Testis (tissue), 3 donors: ENCODE data around the gene TULP4. TPM values are rescaled to one million over a fixed set of nuclear protein-coding genes. Genes with fewer than 3 reads are reported as not detected.

ENCODE experiments used
- DNase-seq: peaks from one replicate; pipeline ENCODE4 v3.0.0-alpha.2; 2019
- H3K27ac ChIP-seq, 2 donors: fragments of 200-600 bp; sonication (generic); one replicate each; pipeline ENCODE4 v1.5.1; 2019
- H3K27me3 ChIP-seq: fragments of 200-600 bp; sonication (generic); one replicate; pipeline ENCODE4 v1.5.1; 2019
- H3K36me3 ChIP-seq: fragments of 200-600 bp; sonication (generic); one replicate; pipeline ENCODE4 v1.5.1; 2017; ENCODE audit warnings: low read depth; ENCODE audit errors: missing control alignments
- H3K4me1 ChIP-seq: fragments of 200-600 bp; sonication (generic); one replicate; pipeline ENCODE4 v1.5.1; 2019
- H3K4me3 ChIP-seq, 2 donors: fragments of 200-600 bp; sonication (generic); one replicate each; pipeline ENCODE4 v1.5.1; 2017 to 2019
- H3K9me3 ChIP-seq: fragments of 200-600 bp; sonication (generic); one replicate; pipeline ENCODE4 v1.5.1; 2017
- POLR2A ChIP-seq: fragments of 450-650 bp; IDR thresholded peaks from one replicate; pipeline ENCODE4 v1.6.1; 2017; ENCODE audit warnings: antibody characterized with exemption, mild to moderate bottlenecking, moderate library complexity
- WGBS, 2 donors: methylation state at CpG; one replicate each; pipeline ENCODE4 v1.1.5; 2018; 5-methylcytosine and 5-hydroxymethylcytosine counted together
- intact Hi-C: fragments of 100-400 bp; cut with DNase I; formaldehyde crosslinking; loops from one replicate; pipeline ENCODE4 v1.15.1; 2023; ENCODE audit warnings: low total_unique reads
- polyA plus RNA-seq: library from polyadenylated mRNA; stranded (reverse); fragments of 350-450 nt; fragmentation: Illumina TruSeq; extraction: RNeasy Lipid Tissue Mini Kit (QIAGEN cat#74804); gene quantifications from one replicate; pipeline ENCODE4 v1.2.3, GENCODE V29; 2014; ENCODE audit warnings: low read depth, low replicate concordance; ENCODE audit not compliant: insufficient read depth
- total RNA-seq, 2 donors: library from RNA; depleted of rRNA; stranded (reverse); fragments of >200 nt; gene quantifications; one replicate each; pipeline ENCODE4 v1.2.3, GENCODE V29; 2016
- TF ChIP-seq, protein P1 (sequence below), 3 experiments: fragments of 450-650 bp in 2 of 3; fragments of 200-600 bp in 1 of 3; sonication (generic) in 1 of 3; IDR thresholded peaks; one replicate each; pipeline ENCODE4 v1.5.1; 2016 to 2019; ENCODE audit warnings: antibody characterized with exemption in 3 of 3, mild to moderate bottlenecking in 2 of 3, moderate library complexity in 1 of 3

The TULP4 gene
- total and polyA plus RNA-seq, 3 donors from 2014 or later: 18.0 to 211 (median 116) TPM

DNA sequence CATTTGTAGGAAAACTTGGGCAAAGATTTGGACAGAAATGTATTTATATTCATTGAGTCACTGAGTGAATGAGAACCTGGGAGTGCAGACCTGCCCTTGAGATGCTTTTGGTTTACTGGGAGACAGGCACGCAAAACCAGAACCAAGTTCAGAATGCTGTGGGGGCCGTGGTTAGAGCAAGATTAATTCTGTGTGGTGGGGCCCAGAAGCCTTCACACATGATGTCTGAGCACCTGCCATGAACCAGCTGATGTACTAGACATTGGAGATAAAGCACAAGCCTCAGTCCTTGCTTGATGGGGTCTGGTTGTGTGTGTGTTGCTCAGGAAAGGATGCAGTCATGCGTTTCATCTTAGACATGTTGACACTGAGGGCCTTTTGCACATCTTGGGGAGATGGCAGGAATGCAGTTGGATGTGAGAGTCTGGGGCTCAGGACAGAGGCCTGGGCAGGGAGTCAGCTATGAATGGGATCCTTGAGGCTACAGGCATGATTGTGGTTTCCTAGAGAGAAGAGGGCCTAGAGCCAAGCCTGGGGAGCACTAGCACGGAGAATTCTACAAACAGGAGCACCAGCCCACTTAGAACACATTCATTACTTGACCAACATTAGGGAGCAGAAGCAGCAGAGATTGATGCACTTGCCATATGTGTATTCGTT lies 133.3 kb downstream of the TULP4 start:
- TF ChIP-seq, protein P1, sequence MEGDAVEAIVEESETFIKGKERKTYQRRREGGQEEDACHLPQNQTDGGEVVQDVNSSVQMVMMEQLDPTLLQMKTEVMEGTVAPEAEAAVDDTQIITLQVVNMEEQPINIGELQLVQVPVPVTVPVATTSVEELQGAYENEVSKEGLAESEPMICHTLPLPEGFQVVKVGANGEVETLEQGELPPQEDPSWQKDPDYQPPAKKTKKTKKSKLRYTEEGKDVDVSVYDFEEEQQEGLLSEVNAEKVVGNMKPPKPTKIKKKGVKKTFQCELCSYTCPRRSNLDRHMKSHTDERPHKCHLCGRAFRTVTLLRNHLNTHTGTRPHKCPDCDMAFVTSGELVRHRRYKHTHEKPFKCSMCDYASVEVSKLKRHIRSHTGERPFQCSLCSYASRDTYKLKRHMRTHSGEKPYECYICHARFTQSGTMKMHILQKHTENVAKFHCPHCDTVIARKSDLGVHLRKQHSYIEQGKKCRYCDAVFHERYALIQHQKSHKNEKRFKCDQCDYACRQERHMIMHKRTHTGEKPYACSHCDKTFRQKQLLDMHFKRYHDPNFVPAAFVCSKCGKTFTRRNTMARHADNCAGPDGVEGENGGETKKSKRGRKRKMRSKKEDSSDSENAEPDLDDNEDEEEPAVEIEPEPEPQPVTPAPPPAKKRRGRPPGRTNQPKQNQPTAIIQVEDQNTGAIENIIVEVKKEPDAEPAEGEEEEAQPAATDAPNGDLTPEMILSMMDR (IDR thresholded peaks at IDR 0.05): no peak
- TF ChIP-seq POLR2A: no peak
- 83 to 94% methylated on average over 5 of the region's 5 CpGs for WGBS, 2 donors
- Histone ChIP-seq H3K27me3 (no peaks in the 10 kb centered on the region), H3K4me1 (peaks cover 10% of the 10 kb centered on the region), H3K36me3 (no peaks in the 10 kb centered on the region), H3K4me3 (no peak overlapping the region), H3K27ac (no peak overlapping the region), H3K9me3 (no peaks in the 10 kb centered on the region)
- no peak for DNase-seq
- intact Hi-C loops: no loop called here

DNA sequence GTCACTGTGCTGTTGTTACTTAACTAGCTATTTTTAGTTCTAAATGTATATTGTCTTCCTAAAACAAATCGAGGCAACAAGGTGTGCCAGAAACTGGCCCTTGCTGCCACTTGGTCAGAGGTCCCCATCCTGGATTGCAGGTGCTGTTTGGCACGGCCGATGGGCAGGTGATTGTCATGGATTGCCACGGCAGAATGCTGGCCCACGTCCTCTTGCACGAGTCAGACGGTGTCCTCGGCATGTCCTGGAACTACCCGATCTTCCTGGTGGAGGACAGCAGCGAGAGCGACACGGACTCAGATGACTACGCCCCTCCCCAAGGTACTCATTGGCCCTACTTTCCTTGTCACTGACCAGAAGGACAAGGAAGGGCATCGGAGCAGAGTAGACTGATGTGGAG lies 136.6 kb downstream of the TULP4 start:
- TF ChIP-seq POLR2A: no peak
- TF ChIP-seq, protein P1 (IDR thresholded peaks at IDR 0.05): no peak
- Histone ChIP-seq H3K27me3 (no peaks in the 10 kb centered on the region), H3K4me1 (no peaks in the 10 kb centered on the region), H3K9me3 (no peaks in the 10 kb centered on the region), H3K36me3 (no peaks in the 10 kb centered on the region), H3K27ac (no peak overlapping the region), H3K4me3 (no peak overlapping the region)
- WGBS, 2 donors: 94 to 95% methylated on average over 7 to 14 of the region's 14 CpGs
- no peak for DNase-seq
- intact Hi-C loops: no loop called here

DNA sequence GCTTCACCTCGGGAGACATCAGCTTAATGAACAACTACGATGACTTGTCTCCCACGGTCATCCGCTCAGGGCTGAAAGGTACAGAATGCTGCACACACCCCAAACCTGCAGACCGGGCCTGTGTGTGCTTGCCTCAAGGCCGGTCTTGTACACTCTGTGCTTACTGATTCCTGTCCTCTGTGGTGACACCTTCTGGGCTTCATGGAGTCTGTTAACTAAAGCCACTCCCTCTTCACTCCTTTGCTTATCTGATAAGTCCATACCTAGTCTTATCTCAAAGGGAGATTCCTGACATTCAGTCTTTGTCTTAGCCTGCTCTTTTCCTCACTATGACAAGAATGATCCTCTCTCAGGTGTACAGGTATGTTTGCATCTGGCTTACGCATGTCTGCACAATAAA lies 139.9 kb downstream of the TULP4 start:
- DNase-seq: no peak
- H3K27ac ChIP-seq: no peak overlapping the region
- intact Hi-C loops: no loop called here

DNA sequence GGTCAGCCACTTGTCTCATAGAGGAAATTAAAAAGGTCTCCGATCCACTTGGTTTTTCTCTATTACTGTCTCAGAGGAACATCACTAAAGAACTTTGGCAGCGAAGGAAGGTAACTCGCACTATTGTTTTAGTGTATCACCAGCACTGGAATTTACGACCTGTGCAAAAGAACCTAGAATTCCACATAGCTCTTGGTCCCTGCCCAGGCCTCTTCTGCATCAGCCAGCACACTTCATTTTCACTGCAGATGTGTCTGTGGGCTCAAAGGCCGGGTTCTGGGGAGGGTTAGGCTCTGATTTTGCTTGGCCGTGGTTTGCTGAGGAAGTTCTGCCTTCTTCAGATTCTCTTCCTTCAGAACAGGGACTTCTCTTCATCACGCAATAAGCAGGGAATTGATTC lies 144.9 kb downstream of the TULP4 start:
- Histone ChIP-seq H3K27ac (no peak overlapping the region), H3K27me3 (no peaks in the 10 kb centered on the region), H3K4me1 (no peaks in the 10 kb centered on the region), H3K36me3 (no peaks in the 10 kb centered on the region), H3K9me3 (no peaks in the 10 kb centered on the region), H3K4me3 (no peak overlapping the region)
- TF ChIP-seq POLR2A: no peak
- TF ChIP-seq, protein P1 (IDR thresholded peaks at IDR 0.05): no peak
- DNase-seq: no peak
- intact Hi-C loops: no loop called here
- WGBS, 2 donors: 66 to 77% methylated on average over 7 of the region's 7 CpGs

More for the DNA sequence above, 139.9 kb downstream of the TULP4 start:
- no peaks in the 10 kb centered on the region for H3K9me3 ChIP-seq
- no peak for TF ChIP-seq POLR2A
- TF ChIP-seq, protein P1 (IDR thresholded peaks at IDR 0.05): no peak
- no peaks in the 10 kb centered on the region for H3K27me3 ChIP-seq
- WGBS, 2 donors: 84 to 90% methylated on average over 7 of the region's 7 CpGs
- H3K36me3 ChIP-seq: no peaks in the 10 kb centered on the region
- no peaks in the 10 kb centered on the region for H3K4me1 ChIP-seq
- no peak overlapping the region for H3K4me3 ChIP-seq
